OCI-M2 (cell line): ENCODE measurements around the gene ARHGAP25.

ENCODE experiments used
- DNase-seq: peaks from one replicate; lab custom pipeline; 2025; ENCODE audit not compliant: unreplicated experiment; lab: John Stamatoyannopoulos, UW

The ARHGAP25 gene

DNA sequence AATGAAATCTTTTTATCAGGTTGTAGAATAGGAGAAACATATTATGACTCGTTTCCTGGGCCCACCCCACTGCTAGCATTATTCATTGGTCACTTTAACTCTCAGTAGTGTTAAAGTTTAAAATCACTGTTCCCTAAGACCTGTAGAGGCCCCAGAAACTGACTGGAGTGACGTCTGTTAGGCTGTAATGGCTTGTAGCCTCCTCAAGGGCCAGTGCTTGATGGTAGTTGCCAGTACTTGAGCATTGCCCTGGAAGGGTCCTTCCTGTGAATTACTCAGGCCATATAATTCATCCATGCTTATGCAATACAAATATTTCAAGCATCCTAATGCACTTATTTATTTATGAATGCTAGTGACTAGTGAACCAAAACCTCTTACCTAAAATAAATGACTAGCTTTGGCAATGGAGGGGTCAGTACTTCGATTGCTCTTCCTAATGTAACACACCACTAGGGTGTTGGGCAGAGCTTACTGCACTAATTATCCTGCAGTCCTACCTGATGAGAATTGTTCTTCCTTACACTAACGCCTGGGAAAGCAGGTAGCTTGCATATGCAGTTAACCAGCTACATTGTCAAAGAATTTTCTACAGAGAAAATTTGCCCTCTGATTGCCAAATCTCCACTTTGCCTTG lies 31.2 kb downstream of the ARHGAP25 start:
- no peak for DNase-seq

DNA sequence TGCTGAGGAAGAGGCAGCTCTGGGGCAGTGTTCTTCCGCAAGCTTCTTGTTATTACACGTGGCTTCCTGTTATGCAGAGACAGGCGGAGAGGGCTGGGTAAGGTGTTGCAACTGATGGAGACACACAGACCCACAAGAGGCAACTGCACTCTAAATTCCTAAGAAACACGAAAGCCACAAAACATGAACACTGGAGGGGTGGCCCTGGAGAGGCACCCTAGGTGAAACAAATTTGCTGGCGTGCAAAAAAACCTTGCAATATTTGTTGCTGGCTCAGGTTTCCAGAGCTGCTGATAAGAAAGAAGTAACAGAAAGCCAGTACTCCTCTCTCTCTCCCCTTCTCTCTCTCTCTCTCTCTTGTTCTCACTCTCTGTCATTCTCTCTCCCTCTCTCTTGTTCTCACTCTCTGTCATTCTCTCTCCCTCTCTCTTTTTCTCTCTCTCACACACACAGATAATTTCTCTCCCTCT lies 31.8 kb downstream of the ARHGAP25 start:
- DNase-seq, result no peak

DNA sequence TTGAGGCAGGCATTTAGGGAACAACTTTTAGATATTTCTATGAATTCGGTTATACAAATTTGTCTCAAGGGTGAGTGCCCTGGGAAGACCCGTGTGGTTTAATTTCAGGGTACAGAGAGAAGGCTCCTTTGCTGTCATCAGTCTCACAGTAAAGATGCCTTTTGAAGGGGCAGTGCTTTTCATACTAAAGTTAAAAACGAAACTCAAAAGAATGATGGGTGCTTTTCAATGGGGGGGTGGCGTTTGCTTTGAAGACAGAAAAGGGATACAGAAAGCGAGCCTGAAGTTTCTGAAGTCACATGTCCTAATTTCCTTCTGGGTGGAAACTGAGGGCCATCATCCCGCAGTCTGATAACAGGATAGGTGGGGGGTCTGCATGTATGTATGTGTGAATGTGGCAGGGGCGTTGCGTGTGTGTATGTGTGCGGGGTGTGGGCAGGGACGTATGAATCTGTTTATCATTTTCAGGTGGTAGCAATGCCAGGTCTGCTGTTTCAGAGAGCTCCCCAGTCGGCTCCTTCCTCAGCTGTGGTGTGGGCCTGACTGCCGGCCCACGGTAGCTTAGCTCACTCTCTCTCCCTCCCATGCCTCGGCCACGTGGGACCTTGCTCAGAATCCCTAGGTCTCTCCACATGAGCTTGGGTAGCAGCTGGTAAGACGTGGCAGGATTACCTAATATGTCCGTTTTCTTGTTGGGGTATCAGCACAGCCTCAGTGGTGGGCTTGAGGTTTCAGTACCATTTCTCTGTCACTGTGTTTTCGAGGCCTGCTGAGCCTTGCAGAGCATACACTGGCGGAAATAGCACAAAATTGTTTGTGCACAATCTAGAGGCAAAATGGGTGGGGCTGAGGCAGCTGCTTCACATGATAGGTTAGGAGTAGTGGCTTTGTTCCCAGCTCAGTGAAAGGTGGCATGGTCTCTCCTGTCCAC lies 32.7 kb downstream of the ARHGAP25 start:
- no peak for DNase-seq

DNA sequence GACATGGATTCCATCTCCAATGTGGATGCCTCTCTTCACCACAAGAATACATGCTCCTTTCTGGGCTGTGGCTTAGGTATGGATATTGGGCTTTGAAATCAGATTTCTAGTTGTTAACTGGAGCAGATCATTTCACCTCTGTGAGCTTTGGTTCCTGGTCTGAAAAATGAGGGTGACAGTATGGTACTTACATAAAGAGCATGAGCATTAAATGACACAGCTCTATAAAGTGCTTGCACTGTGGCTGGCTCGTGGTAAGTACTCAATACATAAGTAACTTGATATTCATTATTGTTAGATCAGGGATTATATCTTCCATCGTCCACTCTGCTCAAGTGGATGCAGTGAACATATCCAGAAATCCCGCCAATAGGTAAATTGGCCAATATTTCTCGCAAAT lies 33.4 kb downstream of the ARHGAP25 start:
- DNase-seq, result no peak

DNA sequence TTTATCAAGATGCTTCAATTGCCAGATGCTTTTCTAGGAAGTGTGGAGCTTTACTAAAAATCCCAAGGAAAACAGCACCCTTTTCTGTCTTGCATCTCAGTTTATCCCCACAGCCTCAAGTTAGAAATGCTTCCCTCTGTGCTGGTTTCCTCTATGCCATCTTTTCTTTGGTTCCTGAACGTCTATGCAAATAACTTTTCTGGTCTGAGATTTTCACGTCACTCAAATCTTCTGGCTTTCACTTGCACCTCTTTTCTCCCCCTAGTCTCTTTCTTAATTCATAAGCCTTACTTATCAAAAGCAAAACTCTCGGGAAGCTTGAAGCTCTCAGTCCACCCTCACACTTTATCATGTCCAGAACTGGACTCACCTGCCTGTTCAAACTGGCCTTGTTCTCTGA lies 33.9 kb downstream of the ARHGAP25 start:
- no peak for DNase-seq

DNA sequence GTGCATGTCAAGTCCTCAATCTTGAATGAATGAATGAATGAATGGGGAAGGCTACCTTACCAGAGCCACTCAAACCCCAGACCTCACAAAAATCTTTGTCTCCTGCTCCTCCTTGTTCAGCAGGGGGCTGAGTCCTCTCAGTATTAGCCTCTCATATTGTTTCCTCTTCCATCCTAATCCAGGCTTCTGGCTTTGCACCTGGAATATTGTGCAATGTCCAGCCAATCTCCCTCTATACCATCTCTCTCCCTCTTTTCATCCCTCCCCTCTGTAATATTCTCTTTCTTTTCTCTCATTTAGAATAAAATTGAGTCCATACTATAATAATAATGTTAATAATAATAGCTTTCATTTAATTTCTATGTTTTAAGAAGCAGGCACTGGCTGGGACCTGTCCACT lies 34.3 kb downstream of the ARHGAP25 start:
- no peak for DNase-seq

DNA sequence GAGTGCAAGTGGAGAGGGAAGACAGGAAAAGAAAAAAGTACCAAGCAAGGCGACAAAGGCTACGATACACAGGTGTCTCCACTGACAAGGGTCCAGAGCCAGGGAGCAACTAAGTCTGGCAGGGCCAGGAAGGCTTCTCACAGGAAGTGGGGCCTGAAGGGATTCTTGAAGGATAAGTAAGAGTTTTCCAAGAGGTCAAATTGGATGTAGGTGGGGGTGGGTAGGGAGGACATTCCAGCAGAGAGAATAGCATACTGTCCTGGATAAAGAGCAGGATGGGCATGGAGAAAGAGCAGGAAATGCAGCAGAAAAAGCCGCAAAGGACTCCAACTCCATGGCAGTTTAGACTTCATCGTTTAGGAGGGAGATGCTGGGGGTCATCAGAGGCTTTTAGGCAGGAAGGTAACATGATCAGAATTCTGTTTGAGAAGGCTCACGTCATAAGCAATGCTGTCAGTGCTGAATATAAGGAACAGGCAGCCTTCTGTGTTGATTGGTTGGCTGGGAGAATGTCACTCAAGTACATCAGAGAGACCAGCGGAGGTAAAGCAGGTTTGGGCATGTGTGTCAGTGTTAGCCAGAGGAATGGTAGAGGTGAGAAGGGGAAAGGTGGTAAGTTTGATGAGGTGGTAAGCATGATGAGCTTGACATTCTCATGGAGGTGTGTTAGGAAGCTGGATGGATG lies 35.1 kb downstream of the ARHGAP25 start:
- no peak for DNase-seq

DNA sequence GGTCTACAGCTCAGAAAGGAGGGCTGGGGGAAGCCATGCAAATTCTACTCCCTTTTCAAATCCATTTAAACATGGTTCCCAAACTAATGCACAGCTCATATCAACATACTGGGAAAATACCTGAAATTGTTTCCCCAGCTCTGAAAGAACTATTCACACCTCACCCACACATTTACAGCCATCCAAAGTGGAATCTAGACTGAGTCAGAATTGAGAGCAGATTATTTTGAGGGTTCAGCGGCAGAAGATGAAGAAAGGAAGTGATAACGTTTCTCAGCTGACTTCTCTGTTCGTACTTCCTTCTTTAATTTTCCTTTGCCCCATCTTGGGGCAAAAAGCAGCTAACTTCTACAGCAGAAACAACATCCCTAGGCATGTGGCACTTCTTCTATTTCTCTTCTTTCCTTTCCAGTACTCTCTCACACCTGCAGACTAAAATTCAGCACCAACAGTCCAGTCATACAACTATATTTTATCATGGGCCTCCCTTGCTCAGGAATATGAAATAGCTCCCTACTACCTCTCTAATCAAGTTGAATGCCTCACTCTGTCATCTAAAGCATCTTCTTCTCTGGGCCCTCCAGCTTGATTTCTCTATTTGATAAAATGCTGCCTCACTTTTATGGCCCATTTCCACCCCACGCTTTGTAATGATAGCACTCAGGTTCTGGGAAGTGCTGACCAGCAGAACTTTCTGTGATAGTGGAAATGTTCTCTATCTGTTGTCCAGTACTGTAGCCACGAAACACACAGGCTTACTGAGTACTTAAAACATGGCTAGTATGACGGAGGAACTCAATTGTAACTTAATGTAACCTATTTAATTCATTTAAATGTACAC lies 35.9 kb downstream of the ARHGAP25 start:
- DNase-seq, result no peak

DNA sequence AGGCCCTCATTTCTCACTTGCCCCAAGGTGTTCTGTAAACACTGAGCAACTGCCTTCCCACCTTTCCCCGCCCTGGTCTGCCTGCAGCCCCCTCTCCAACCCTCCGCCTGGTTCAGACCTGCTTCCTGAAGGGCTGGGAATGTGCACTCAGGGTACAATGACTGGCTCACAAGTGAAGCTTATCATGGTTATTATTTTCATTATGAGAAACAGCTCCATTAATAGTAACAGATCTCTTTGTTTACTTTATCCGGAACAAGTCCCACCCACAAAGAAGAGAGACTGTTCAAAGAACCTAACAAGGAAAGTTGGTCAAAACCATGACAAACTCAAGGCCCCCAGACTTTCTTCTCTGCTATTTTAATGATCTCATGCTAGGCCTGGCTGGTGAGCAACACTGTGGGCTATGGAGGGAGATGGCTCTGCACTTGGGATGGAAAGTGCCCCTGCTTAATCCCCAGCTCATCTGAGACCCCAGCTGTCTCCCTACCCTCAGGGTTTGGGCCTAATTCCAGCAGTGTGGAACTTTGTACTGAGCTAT lies 36.7 kb downstream of the ARHGAP25 start:
- DNase-seq, result no peak

DNA sequence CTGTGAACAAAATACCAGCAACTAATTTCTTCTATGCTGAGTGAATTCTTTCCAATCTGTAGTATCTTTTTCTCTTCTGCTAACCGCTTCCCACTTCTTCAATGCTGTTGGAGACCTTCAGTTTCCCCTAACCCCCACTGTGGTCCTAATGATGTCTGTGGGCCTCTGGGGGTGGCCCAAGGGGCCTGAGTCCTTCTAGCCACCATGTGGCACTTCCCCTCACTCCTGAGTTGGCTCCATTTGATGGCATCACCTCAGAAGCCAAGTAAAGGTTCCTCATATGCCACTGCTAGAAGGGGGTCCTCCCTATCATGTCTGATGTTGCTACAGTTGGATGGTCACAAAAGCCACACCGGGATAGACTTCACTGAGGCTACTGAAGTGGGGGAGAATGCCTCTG lies 37.5 kb downstream of the ARHGAP25 start:
- DNase-seq, result no peak

DNA sequence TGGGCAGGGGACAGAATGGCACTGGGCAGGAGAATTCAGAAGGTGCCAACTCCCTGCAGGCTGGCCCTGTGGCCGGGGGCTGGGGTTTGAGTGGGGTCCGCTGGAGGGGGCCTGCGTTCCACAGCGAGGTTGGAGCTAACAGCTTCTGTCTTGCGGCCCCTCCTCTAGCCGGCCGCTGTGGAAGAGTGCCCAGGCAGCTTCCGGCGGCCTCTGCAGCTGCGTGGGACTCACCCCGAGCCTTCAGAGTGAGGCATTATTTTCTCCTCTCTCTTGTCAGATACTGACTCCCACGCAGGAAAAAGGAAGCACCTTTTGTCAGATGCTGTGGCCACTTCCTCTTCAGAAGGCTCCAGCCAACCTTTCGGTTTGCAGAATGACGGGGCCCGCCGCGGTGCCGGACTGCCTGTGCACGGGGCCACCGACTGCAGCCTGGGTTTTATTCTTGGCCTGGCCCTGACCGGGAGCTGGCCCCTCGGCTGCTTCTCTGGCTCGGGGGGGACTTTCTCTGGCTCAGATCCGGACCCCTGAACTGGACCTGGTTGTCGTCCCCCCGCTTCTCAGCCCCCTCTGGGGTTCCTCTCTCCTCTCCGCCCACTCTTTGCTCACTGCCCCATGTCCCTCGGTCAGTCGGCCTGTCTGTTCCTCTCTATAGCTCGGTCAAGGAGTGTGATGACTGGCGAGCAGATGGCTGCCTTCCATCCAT lies 40.1 kb downstream of the ARHGAP25 start:
- no peak for DNase-seq

DNA sequence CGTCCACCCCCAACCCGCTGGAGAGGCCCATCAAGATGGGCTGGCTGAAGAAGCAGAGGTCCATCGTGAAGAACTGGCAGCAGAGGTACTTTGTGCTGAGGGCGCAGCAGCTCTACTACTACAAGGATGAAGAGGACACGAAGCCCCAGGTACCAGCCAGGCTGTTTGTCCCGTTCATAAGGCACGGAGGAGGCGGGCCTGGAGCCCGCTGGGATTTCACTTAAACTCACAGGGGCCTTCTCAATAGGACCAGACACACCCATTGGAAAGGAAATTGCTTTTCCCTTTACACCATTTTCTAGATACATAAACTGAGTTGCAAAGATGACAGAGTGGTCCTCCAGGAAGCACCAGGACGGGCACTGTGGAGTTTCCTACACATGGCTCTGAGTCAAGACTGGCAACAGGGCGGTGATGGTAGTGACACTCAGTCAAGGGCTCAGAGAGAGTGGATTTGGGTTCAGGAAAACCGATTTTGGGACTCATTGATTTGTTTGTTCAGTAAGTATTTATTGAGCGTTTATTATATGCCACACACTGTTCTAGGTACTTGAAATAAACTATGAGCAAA lies 40.7 kb downstream of the ARHGAP25 start:
- no peak for DNase-seq

DNA sequence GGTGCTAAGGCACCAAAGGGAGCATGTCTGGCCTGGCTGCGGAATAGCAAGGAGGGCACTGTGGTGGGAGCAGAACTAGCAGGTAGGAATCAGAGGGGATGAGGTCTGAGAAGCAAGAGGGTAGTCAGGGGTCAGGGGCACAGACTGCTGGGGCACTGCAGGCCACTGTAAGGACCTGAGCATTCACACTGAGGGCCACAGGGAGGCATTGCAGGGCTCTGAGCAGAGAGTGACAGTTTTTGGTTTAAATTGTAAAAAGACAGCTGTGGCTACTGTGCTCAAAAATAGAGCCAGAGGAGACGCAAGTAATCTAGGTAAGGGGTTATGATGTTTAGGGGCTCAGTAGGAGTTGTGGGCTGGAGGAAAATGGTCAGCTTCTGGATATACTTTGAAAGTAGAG lies 41.5 kb downstream of the ARHGAP25 start:
- no peak for DNase-seq

DNA sequence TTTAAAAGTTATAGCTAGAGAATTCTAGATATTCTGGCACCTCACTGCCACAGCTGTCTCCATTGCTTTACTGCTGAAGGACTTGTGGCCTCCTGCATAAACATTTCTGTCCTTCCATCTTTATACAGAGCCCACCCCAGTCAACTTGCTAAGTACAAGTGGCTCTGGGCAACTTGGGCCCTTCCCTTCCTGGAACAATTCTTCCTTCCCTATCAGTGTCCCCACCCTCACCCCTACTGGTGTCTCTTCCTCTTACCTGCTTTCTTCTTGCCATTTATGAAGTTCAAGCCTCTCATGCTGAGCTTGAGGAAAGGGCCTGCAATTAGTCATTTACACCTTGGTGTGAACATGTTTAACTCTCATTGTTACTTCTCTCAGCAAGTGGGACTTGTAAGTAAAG lies 45.0 kb downstream of the ARHGAP25 start:
- no peak for DNase-seq

DNA sequence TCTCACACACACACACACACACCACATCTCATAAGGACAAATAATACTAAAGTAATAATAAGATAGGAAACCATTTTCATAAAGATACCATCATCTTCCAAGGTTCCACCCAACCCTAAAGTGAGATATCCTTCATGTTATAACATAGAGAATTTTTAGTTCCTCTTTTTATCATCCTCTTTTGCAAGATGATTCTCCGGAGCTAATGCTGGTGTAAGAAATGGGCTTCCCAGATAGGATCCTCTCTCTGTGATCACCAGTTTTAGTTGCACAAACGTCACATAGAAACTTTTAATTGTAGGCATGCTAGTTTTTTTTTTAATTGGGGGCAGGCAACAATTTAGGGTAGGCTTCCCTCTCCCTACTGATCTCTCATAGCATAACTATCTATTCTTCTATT lies 49.6 kb downstream of the ARHGAP25 start:
- no peak for DNase-seq

DNA sequence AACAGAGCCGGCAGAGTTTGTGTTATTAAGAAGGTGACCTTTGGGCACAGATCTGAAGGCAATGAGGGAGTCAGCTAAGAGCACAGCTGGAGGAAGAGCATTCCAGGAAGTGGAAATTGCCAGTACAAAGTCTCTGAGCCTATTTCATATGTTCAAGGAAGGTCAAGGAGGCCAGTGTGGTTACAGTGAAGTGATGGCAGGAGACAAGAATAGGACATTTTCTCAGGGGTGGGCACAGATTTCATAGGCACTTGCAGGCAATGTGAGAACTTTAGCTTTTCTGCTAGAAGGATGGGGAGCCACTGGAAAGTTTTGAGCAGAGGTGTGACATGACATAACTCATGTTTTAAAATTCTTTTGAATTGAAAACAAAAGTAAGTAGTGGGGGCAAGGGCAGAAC lies 50.3 kb downstream of the ARHGAP25 start:
- DNase-seq, result no peak

DNA sequence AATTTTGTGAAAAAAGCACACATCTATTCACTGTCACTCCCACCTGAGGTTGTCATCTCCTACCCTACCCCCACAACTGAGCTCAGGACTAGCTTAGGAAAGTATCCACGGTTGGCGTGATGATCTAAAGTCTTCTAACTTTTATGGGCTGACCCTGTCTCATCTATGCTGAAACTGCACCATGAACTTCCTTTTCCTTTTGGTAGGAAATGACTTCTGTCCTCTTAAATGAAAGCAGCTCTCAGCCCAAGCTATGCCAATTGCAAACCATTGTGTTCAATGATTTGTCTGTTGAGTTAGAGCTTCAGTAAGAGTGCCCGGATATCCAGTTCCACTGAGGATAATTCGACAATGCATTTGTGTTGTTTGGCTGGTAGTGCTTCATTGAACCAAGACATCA lies 52.7 kb downstream of the ARHGAP25 start:
- DNase-seq, result no peak

DNA sequence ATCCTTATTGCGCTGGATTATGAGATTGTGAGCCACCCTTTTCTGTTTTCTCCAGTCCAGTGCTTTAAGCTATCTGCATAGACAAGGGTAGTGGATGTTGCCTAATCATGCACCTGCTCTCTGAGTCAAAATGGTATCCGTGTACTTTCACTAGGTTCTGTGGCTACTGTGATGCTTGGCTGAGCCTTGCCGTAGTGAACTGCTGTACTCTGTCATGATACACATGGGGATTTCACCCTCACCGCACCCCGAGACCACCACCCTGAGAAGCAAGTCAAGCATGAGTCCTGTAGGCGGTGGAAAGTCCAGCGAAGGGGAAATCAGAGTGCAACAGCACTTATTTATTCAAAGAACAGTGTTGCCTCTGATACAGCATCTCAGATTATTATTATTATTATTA lies 55.0 kb downstream of the ARHGAP25 start:
- no peak for DNase-seq

DNA sequence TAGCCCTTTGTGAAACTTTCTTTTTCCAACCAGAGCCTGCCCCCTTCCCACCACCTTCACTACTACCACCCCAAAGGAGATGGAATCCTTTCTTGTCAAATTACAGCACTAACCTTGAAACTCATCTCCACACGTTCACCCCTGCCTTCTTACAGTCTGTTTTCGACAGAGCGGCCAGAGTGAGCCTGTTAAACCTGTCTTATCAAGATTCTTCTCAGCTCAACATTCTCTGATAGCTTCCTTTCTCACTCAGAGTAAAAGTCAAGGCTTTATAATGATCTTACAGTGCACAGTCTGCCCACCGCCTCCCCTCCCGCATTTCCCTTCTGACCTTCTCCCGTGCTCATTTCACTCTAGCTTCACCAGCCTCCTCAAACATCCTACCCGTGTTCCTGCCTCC lies 56.0 kb downstream of the ARHGAP25 start:
- no peak for DNase-seq

DNA sequence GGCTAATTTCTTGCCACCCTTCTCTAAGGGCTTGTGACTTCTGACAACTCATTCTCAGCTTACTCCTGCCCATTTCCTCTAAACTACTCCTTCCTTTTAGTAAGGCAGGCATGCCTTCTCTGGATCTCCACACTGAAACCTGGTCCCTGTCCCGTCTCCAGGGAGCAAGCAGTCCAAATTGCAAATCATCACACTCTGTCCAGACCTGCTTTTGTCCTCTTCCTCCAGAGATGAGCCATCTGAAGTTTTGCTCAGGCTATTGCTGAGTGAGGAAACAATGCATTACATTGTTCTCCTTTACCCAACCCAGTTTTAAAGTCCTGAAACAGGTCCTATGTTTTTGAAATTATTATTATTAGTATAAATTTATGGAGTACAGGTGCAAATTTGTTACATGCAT lies 57.3 kb downstream of the ARHGAP25 start:
- DNase-seq, result no peak
